ENCODE results near the gene COL4A4.

DNA sequence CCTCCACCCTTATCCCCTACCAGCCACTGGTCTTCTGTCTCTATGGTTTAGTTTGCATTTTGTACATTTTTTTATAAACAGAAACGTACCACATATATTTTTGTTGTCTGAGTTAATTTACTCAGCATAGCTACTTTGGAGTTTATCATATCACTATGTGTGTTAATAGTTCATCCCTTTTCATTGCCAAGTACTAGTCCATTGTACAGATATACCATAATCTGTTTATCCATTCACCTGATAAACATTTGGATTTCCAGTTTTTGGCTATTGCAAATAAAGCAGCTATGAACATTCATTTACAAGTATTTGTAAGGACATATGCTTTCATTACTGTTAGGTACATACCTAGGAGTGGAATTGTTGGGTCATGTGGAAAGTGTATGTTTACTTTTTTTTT, 204.6 kb downstream of the COL4A4 start:
- TF ChIP-seq POLR2AphosphoS5 (IDR thresholded peaks at IDR 0.05; ENCODE audit: insufficient read depth in 1 of 2, low read depth in 1 of 2) (no peak), POLR2A (IDR thresholded peaks at IDR 0.05) (no peak)
- TF ChIP-seq, protein P1, sequence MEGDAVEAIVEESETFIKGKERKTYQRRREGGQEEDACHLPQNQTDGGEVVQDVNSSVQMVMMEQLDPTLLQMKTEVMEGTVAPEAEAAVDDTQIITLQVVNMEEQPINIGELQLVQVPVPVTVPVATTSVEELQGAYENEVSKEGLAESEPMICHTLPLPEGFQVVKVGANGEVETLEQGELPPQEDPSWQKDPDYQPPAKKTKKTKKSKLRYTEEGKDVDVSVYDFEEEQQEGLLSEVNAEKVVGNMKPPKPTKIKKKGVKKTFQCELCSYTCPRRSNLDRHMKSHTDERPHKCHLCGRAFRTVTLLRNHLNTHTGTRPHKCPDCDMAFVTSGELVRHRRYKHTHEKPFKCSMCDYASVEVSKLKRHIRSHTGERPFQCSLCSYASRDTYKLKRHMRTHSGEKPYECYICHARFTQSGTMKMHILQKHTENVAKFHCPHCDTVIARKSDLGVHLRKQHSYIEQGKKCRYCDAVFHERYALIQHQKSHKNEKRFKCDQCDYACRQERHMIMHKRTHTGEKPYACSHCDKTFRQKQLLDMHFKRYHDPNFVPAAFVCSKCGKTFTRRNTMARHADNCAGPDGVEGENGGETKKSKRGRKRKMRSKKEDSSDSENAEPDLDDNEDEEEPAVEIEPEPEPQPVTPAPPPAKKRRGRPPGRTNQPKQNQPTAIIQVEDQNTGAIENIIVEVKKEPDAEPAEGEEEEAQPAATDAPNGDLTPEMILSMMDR (IDR thresholded peaks at IDR 0.05) = no peak

Data from vagina (tissue), 2 donors.